C4-2B (cell line): ENCODE measurements around the gene GALNT5.

Source experiments
- CTCF ChIP-seq: fragments of 450-650 bp; conservative IDR thresholded peaks from 2 replicates; pipeline ENCODE4 v1.5.1; 2017; ENCODE audit warnings: mild to moderate bottlenecking
- ZFX ChIP-seq: fragments of 450-650 bp; IDR thresholded peaks from 2 replicates; pipeline ENCODE4 v1.6.1; 2017

GRCh38 chr2:157238296-157238695 lies 19.2 kb upstream of the GALNT5 start:
- TF ChIP-seq CTCF (no peak), ZFX (no peak)
